H1 (cell line): Measurements from ENCODE around the gene ARMC10. TPM values are rescaled to one million over a fixed set of nuclear protein-coding genes. Genes with fewer than 3 reads are reported as not detected.

Source experiments
- EZH2 ChIP-seq: fragments of 200-600 bp; sonication (generic); IDR thresholded peaks from 2 replicates; pipeline ENCODE4 v1.7.1; 2012; ENCODE audit warnings: low read depth, mild to moderate bottlenecking, moderate library complexity, low read length, inconsistent platforms; ENCODE audit not compliant: severe bottlenecking
- polyA plus RNA-seq, 7 experiments: library from polyadenylated mRNA; depleted of rRNA in 3 of 7; stranded (reverse) in 5 of 7; unstranded in 2 of 7; fragments of >200 nt in 5 of 7; fragments of 200-250 nt in 2 of 7; gene quantifications; 1 replicate in 5 of 7; 2 replicates in 1 of 7; 4 replicates in 1 of 7; pipeline versions ENCODE4 v1.2.1 to v1.2.3, GENCODE V29; 2011 to 2013; ENCODE audit warnings: missing spikeins in 2 of 7, mixed read lengths in 2 of 7
- total RNA-seq: library from RNA; stranded (reverse); fragmentation: NEBNext Ultra II Directional; extraction: Animal tissue kit (Norgen Biotek cat#: 25700); gene quantifications from 2 replicates; pipeline ENCODE4 v1.2.1, GENCODE V29; 2021

Gene ARMC10
- total and polyA plus RNA-seq, 2 of the 8 experiments (the other 6 are each of a cell fraction or from before 2014, with no cell fraction given), result 16.4 to 44.3 TPM

- TF ChIP-seq EZH2, result no peak
Observed at GRCh38 chr7:103123529-103123928, 48.6 kb downstream of the ARMC10 start (continued).
